LHCN-M2 (cell line): ENCODE data around the gene MFAP4. TPM values are rescaled to one million over a fixed set of nuclear protein-coding genes. Genes with fewer than 3 reads are reported as not detected.
A peak's percentile ranks its signal among the peaks of the same experiment; 100 is the strongest.

ENCODE experiments used
- DNase-seq: peaks from one replicate; pipeline ENCODE4 v3.0.0-alpha.2; 2012; ENCODE audit warnings: low read depth
- total RNA-seq: library from RNA; depleted of rRNA; stranded (reverse); fragments of >200 nt; gene quantifications from 2 replicates; pipeline ENCODE4 v1.2.3, GENCODE V29; 2014

The MFAP4 gene
- total RNA-seq, 1 experiment from 2014 or later = 0.40 TPM

GRCh38 chr17:19410091-19410490 lies 23.1 kb upstream of the MFAP4 start:
- DNase-seq = no peak

GRCh38 chr17:19409509-19409908 lies 22.5 kb upstream of the MFAP4 start:
- DNase-seq = peak; percentile 73

DNA sequence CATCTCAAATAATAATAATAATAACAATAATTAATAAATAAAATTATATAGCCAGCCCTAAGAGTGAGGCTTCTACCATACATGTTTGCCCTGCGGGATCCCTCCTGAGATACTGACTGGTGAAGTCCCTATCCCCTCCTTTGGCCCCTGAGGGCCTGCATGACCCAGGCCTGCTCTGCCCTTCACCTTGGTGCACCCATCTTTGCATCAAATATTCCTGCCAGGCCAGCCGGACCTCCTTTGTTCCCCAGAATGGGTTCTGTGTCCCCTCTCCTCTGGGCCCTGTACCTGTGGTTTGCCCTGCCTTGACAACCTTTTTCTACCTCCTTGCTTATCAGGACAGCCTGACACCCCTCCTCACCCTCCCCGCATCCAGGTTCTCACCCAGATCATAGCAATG lies 22.1 kb upstream of the MFAP4 start:
- no peak for DNase-seq

GRCh38 chr17:19408346-19408710 lies 21.3 kb upstream of the MFAP4 start:
- DNase-seq = no peak

DNA sequence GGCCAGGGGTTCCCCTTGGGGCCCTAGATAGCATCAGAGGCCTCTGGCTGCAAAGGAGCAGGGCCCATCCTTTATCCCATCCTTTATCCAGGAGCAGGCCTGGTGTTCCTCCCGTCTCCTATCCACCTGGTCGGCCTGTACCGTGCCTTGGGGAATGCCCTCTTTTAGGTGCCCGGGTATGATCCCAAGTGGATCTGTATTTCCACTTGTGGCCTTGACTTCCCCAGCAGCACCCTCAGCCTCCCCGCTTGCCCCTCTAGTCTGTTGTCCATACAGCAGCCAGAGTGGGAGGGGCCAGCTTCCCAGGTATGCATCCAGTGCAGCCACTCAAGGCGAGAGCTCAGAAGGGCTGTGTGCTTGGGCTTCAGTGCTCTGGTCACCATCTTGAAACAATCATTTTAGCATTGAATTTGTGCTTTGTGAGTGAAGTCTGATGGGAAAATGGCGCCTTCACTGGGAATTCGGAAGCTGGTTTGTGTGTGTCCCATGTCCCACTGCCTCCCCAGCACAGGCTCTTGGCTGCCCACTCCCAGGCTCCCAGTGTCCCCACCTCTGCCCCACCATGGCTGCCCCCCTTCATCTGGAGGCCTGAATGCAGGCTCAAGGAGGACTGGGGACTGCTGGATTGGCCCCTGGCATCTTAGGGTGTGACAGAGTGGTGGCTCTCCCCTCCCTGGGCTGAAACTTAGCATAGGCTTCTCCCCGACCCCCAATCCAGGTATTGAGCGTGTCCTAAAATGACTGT lies 20.8 kb upstream of the MFAP4 start:
- DNase-seq = no peak

GRCh38 chr17:19405114-19405513 lies 18.1 kb upstream of the MFAP4 start:
- no peak for DNase-seq

DNA sequence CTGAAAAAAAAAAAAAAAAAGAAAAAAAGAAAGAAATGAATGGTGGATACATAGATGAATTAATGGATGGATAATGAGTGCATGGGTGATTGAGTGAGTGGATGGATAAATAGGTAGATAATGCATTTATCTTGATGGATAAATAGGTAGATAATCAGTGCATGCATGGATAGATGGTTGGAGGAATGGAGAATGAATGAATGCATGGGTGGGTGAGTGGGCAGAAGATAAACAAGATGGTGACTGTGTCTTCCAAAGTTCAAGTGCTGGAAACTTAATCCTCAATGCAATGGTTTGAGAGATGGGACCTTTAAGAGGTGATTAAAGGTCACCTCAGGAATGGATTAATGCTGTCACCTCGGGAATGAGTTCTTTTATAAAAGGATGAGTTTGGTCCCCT lies 17.3 kb upstream of the MFAP4 start:
- DNase-seq = no peak

GRCh38 chr17:19403021-19403420 lies 16.0 kb upstream of the MFAP4 start:
- no peak for DNase-seq

GRCh38 chr17:19402171-19402570 lies 15.2 kb upstream of the MFAP4 start:
- DNase-seq = no peak

DNA sequence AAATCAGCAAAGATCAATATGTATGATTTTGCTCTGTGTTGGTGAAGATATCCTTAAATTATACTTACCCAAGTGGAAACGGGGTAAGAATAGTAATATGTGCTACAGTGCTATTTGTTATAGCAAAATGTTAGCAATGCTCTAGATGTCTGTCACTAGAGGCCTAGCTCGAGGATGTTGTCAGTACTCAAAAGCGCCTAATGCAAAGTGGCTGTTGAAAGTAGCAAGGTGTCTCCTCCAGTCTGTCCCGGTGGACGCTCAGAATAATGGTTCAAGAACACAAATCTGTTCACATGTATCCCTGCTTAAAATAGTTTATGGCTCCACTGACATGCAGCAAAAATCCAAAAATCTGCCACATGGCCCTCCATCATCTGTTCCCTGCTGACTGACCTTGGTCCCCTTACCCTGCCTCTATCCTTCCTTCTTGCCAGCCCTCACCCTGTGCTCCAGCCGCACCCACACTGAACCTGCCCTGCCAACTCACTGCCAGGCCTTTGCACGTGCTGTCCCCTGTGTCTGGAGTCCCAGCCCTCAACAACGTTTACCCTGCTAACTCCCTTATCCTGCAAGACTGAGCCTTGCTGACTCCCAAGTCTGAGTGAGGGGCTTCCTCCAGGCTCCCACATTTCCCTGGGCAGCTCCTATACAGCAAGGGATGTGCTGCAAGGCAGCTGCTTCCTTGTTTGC lies 14.5 kb upstream of the MFAP4 start:
- DNase-seq = no peak

DNA sequence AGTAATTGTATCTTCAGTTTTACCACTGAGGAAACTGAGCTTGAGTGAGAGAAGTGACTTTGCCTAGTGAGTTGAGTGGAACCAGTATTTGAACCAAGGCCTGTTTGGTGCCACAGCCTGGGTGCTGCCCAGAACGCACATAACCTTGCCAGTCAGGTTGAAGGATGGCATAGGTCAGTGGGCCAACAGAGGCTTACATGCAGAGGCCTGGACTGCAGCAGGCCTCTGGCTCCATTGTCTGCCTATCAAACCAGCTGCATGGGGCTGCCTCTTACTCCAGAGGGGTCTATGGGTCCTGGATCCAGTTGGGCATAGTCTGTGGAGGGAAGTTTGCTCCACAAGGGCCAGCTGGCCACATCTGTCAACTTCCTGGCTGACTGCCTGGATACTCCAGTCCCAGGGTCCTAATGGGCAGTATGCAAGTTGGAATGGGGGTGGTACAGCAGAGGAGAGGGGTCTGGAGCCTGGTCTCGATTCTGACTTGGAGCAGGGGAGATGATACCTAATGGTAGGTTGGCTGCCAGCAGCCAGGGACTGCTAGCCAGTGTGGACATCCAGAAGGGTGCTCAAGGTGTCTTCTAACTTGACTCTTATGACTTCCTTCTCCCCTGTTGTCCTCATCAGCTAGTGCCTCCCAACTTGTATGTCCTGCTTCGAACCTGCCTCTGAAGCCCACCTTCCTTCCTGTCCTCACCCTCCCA lies 12.9 kb upstream of the MFAP4 start:
- no peak for DNase-seq

GRCh38 chr17:19398301-19399181 lies 11.6 kb upstream of the MFAP4 start:
- DNase-seq = peak; percentile 38

GRCh38 chr17:19397556-19398041 lies 10.6 kb upstream of the MFAP4 start:
- no peak for DNase-seq

DNA sequence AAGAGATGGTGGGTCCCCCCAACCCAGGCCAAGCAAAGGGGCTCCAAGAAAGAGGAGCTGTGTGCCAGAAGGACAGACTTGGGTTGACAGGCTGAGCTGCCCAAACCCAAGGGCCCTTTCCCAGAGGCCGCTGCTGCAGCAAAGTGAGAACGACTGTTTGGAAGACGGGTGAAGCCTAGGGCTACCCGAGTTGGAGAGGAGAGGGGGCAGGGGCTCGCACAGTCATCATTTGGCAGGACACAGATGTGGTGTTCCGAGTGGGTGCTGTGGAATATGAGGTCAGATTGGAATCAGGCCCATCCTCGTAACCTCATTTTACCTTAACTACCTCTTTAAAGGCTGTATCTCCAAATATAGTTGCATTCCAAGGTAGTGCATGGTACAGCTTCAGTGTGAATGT lies 5.3 kb upstream of the MFAP4 start:
- DNase-seq = no peak

GRCh38 chr17:19391432-19391831 lies 4.4 kb upstream of the MFAP4 start:
- no peak for DNase-seq

- DNase-seq = no peak
Measured at GRCh38 chr17:19390951-19391350, 4.0 kb upstream of the MFAP4 start.

DNA sequence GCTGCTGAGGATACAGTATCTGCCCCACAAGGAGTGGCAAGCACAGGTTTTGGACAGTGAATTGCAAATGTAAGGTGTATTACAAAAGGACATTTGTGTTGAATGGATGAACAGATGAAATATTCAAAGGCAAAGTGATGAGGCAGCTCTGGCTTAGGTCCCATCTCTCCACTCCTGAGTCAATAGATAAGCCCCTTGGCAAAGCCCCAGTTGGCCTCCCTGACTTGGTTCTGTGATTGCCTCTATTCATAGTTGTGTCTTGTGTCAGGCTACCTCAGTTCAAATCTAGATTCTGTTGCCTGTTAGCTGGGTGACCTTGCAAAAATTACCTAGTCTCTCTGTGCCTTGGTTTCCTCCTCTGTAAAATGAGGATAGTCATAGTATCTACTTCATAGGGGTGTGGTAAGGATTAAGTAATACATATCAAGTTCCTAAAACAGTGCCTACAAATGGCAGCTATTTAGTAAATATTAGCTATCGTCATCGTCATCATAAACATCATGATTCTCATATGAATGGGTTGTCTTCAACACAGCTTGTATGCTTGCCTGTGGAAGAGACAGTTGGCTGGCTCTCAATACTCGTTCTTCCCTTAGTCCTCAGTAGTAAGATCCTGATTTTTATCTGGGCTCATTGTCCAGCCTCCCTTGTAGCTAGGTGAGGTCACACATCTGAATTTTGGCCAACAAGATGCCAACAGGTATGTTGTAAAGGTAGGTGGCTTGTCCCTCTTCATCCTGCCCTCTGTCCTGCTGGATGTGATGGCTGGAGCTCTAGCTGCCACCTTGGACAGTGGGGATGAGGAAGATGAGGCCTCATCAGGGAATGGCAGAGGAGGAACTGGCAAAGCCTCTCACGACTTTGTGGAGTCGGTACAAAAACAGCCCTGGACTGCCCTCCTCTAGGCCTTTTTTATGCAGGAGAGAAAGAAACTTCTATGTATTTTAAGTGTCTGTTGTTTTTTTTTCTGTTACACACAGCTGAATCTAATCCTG lies 2.1 kb upstream of the MFAP4 start:
- DNase-seq = no peak

GRCh38 chr17:19387921-19388521 lies 1.0 kb upstream of the MFAP4 start:
- DNase-seq = no peak

GRCh38 chr17:19386051-19386929 lies 700 bp downstream of the MFAP4 start:
- peak; percentile 85 for DNase-seq
